DND-41 (cell line): ENCODE data around the gene ZNF354C.

Source experiments
- EZH2 ChIP-seq: IDR thresholded peaks from 3 replicates; pipeline ENCODE4 v1.6.1; 2012; ENCODE audit warnings: borderline replicate concordance, low read depth, mild to moderate bottlenecking, moderate library complexity, low read length, inconsistent platforms; ENCODE audit not compliant: severe bottlenecking
- TF ChIP-seq, protein P1 (sequence below): IDR thresholded peaks from 2 replicates; pipeline ENCODE4 v1.5.1; 2012; ENCODE audit warnings: borderline replicate concordance, low read length, moderate library complexity, mild to moderate bottlenecking; ENCODE audit not compliant: poor library complexity, severe bottlenecking; ENCODE audit errors: extremely low read depth

GRCh38 chr5:179080724-179081123 is 20.6 kb downstream of the ZNF354C start:
- TF ChIP-seq, protein P1, sequence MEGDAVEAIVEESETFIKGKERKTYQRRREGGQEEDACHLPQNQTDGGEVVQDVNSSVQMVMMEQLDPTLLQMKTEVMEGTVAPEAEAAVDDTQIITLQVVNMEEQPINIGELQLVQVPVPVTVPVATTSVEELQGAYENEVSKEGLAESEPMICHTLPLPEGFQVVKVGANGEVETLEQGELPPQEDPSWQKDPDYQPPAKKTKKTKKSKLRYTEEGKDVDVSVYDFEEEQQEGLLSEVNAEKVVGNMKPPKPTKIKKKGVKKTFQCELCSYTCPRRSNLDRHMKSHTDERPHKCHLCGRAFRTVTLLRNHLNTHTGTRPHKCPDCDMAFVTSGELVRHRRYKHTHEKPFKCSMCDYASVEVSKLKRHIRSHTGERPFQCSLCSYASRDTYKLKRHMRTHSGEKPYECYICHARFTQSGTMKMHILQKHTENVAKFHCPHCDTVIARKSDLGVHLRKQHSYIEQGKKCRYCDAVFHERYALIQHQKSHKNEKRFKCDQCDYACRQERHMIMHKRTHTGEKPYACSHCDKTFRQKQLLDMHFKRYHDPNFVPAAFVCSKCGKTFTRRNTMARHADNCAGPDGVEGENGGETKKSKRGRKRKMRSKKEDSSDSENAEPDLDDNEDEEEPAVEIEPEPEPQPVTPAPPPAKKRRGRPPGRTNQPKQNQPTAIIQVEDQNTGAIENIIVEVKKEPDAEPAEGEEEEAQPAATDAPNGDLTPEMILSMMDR, result no peak
- no peak for TF ChIP-seq EZH2
